Adrenal gland (tissue), 12 donors: ENCODE results near the gene USP2. TPM values are rescaled to one million over a fixed set of nuclear protein-coding genes. Genes with fewer than 3 reads are reported as not detected.

Experiments
- DNase-seq, 7 donors: peaks; one replicate each; pipeline ENCODE4 v3.0.0-alpha.2; 2019 to 2020
- H3K27ac ChIP-seq, 5 donors: fragments of 200-600 bp; sonication (generic) in 4 of 5; 1 replicate in 3 of 5; 2 replicates in 2 of 5; pipeline versions ENCODE4 v1.5.1 to v1.8.0; 2016 to 2020; ENCODE audit warnings: mild to moderate bottlenecking in 1 of 5
- H3K27me3 ChIP-seq: fragments of 200-600 bp; 2 replicates; pipeline ENCODE4 v1.8.0; 2021
- H3K36me3 ChIP-seq, 2 donors: fragments of 200-600 bp; replicated peaks in 1 of 2; 1 replicate in 1 of 2; 2 replicates in 1 of 2; pipeline versions ENCODE4 v1.5.1 to v1.8.0; 2018 to 2022
- H3K4me1 ChIP-seq, 2 donors: fragments of 200-600 bp; replicated peaks in 1 of 2; 1 replicate in 1 of 2; 2 replicates in 1 of 2; pipeline versions ENCODE4 v1.5.1 to v1.8.0; 2018 to 2021
- H3K4me3 ChIP-seq, 4 donors: fragments of 200-600 bp; sonication (generic) in 3 of 4; one replicate each; pipeline ENCODE4 v1.5.1; 2016 to 2018
- H3K9me3 ChIP-seq, 3 donors: fragments of 200-600 bp; sonication (generic) in 1 of 3; replicated peaks in 1 of 3; 1 replicate in 2 of 3; 2 replicates in 1 of 3; pipeline versions ENCODE4 v1.5.1 to v1.8.0; 2016 to 2021
- CTCF ChIP-seq, 6 experiments: fragments of 450-650 bp in 4 of 6; fragments of 200-600 bp in 2 of 6; sonication (generic) in 1 of 6; IDR thresholded peaks; 1 replicate in 5 of 6; 2 replicates in 1 of 6; pipeline versions ENCODE4 v1.5.1 to v1.8.0; 2016 to 2021; ENCODE audit warnings: antibody characterized with exemption in 6 of 6, mild to moderate bottlenecking in 2 of 6, moderate library complexity in 1 of 6
- POLR2A ChIP-seq, 2 donors: fragments of 450-650 bp; IDR thresholded peaks; one replicate each; pipeline ENCODE4 v1.6.1; 2017; ENCODE audit warnings: antibody characterized with exemption in 2 of 2, mild to moderate bottlenecking in 2 of 2, moderate library complexity in 1 of 2
- WGBS, 4 donors: extraction: QIAGEN DNeasy Blood & Tissue Kit in 2 of 4; methylation state at CpG; one replicate each; pipeline versions ENCODE4 v1.1.5 to v1.1.7; 2013 to 2017; 5-methylcytosine and 5-hydroxymethylcytosine counted together
- intact Hi-C, 2 donors: fragments of 100-400 bp; cut with DNase I; formaldehyde crosslinking; loops; one replicate each; pipeline versions ENCODE4 v1.14.1 to v1.15.0; 2022 to 2023
- polyA plus RNA-seq, 3 donors: library from polyadenylated mRNA; stranded (reverse); fragments of 200-250 nt in 2 of 3; fragments of 350-450 nt in 1 of 3; fragmentation: Illumina TruSeq in 1 of 3; extraction: RNeasy Lipid Tissue Mini Kit (QIAGEN cat#74804) in 1 of 3; gene quantifications; one replicate each; pipeline ENCODE4 v1.2.3, GENCODE V29; 2013 to 2014
- total RNA-seq, 9 donors: library from RNA; depleted of rRNA in 4 of 9; stranded (reverse); fragments of >200 nt in 4 of 9; fragments of 120-200 nt in 1 of 9; fragmentation: NEBNext Ultra II Directional in 1 of 9; extraction: Animal tissue kit (Norgen Biotek cat#: 25700) in 1 of 9; gene quantifications; one replicate each; pipeline versions ENCODE4 v1.1.0 to v1.2.4, GENCODE V29; 2013 to 2023
- donor health status: healthy with polysubstance abuse.
- donor health status: Bipolar disorder and iron deficiency.
- donor health status: DM: yes; HTN: yes; CAD: no.
- donor health status: DM: no; HTN: no; CAD: no.
- donor health status: DM: no; HTN: no; CAD: no.
- donor health status: DM: yes; HTN: yes; CAD: no.

USP2 gene
- total and polyA plus RNA-seq, 12 donors, result 1.8 to 28.7 (median 9.3) TPM

GRCh38 chr11:119323532-119324033, 57.9 kb downstream of the USP2 start:
- H3K27ac ChIP-seq, result no peak overlapping the region

GRCh38 chr11:119322921-119323531, 58.5 kb downstream of the USP2 start:
- Histone ChIP-seq H3K27me3 (no peaks in the 10 kb centered on the region), H3K4me3 (no peak overlapping the region), H3K27ac (no peak overlapping the region), H3K9me3 (no peaks in the 10 kb centered on the region), H3K4me1 (peaks cover 9 to 22% of the 10 kb centered on the region in 2 donors), H3K36me3 (no peaks in the 10 kb centered on the region)
- intact Hi-C loops, result loop anchor here in 1 of 2 donors (5.0 kb wide), 1 partner anchor 121 kb away; no protein-coding TSS in a partner anchor
- TF ChIP-seq POLR2A (IDR thresholded peaks at IDR 0.05) (no peak), CTCF (IDR thresholded peaks at IDR 0.05) (no peak)
- DNase-seq, result no peak
- 82 to 84% (median 83%) methylated on average over 19 to 20 of the region's 20 CpGs for WGBS, 4 donors

More at GRCh38 chr11:119323532-119324033, 57.9 kb downstream of the USP2 start:
- H3K4me3 ChIP-seq, result no peak overlapping the region
- H3K27me3 ChIP-seq, result no peaks in the 10 kb centered on the region
- TF ChIP-seq POLR2A (IDR thresholded peaks at IDR 0.05) (no peak), CTCF (IDR thresholded peaks at IDR 0.05) (peak; percentile 70 to 81 (median 78))
- H3K4me1 ChIP-seq, result peaks cover 9 to 19% of the 10 kb centered on the region in 2 donors
- peak; percentile 57 to 93 (median 84) for DNase-seq
- no peaks in the 10 kb centered on the region for H3K36me3 ChIP-seq
- intact Hi-C loops, result loop anchor here in 1 of 2 donors (5.0 kb wide), 1 partner anchor 121 kb away; no protein-coding TSS in a partner anchor
- WGBS, 4 donors, result 8 to 13% (median 10%) methylated on average over 8 of the region's 8 CpGs
- no peaks in the 10 kb centered on the region for H3K9me3 ChIP-seq

GRCh38 chr11:119322360-119322739, 59.1 kb downstream of the USP2 start:
- TF ChIP-seq POLR2A (IDR thresholded peaks at IDR 0.05) (no peak), CTCF (IDR thresholded peaks at IDR 0.05) (peak in 1 of 6 experiments; percentile 21)
- DNase-seq, result no peak
- 54 to 64% (median 59%) methylated on average over 6 of the region's 6 CpGs for WGBS, 4 donors
- intact Hi-C loops, result loop anchor here in 1 of 2 donors (5.0 kb wide), 1 partner anchor 120 kb away; no protein-coding TSS in a partner anchor
- Histone ChIP-seq H3K27me3 (no peaks in the 10 kb centered on the region), H3K36me3 (no peaks in the 10 kb centered on the region), H3K27ac (no peak overlapping the region), H3K4me1 (peaks cover 9 to 27% of the 10 kb centered on the region in 2 donors), H3K4me3 (no peak overlapping the region), H3K9me3 (no peaks in the 10 kb centered on the region)

DNA sequence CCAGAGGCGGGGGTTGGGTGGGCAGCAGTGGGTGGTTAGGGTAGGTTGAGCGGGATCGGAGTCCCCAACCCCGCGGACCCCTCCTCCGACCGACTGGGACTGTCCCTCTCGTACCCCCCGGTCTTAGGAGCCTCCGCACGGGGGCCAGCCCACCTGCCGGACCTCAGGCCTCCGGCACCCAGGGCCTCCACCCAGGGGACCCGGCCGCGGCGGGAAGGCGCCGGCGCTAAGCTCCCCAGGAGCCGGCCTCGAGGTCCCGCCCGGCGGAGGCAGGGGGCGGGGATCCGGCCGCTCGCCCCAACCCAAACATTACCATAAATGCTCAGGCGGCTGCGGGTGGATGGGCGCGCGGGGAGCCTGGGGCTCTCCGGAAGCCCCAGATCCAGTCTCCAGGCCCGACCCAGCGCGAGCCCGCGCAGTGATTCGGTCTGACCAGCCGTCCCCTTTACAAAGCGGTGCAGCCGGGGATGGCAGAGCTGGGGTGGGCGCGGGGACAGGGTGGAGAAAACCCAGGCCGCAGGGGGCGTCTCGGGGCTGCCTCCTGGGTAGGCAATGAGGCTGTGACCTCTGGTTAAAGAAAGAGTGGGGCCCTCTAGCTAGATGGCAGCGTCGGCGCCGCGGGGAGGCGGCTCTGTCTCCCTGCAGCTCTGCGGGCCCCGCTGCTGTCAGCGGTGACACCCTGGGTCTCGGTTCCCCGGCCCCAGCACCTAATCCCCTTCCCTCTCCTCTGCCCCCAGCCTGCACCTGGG, 60.5 kb downstream of the USP2 start:
- peak overlapping the region in 3 of 5 donors; percentile 9 to 84 (median 69) for H3K27ac ChIP-seq
- peaks cover 18 to 38% of the 10 kb centered on the region in 2 donors for H3K4me1 ChIP-seq
- 6 to 14% (median 10%) methylated on average over 11 to 60 of the region's 60 CpGs for WGBS, 4 donors
- H3K4me3 ChIP-seq, result peak overlapping the region in 2 of 4 donors; percentile 10 to 61
- H3K9me3 ChIP-seq, result no peaks in the 10 kb centered on the region
- no peak for TF ChIP-seq POLR2A (IDR thresholded peaks at IDR 0.05)
- no peak for TF ChIP-seq CTCF (IDR thresholded peaks at IDR 0.05)
- peaks cover 4% of the 10 kb centered on the region for H3K27me3 ChIP-seq
- peak in 5 of 7 donors; percentile 32 to 62 (median 40) for DNase-seq
- no peaks in the 10 kb centered on the region for H3K36me3 ChIP-seq
- intact Hi-C loops, result loop anchor here in 1 of 2 donors (5.0 kb wide), 1 partner anchor 119 kb away; no protein-coding TSS in a partner anchor
